Islet precursor cell (in vitro differentiated cells): ENCODE results near the gene NPAS2.

Experiments used
- DNase-seq: peaks from one replicate; pipeline ENCODE4 v3.0.0-alpha.2; 2018

Gene NPAS2

DNA sequence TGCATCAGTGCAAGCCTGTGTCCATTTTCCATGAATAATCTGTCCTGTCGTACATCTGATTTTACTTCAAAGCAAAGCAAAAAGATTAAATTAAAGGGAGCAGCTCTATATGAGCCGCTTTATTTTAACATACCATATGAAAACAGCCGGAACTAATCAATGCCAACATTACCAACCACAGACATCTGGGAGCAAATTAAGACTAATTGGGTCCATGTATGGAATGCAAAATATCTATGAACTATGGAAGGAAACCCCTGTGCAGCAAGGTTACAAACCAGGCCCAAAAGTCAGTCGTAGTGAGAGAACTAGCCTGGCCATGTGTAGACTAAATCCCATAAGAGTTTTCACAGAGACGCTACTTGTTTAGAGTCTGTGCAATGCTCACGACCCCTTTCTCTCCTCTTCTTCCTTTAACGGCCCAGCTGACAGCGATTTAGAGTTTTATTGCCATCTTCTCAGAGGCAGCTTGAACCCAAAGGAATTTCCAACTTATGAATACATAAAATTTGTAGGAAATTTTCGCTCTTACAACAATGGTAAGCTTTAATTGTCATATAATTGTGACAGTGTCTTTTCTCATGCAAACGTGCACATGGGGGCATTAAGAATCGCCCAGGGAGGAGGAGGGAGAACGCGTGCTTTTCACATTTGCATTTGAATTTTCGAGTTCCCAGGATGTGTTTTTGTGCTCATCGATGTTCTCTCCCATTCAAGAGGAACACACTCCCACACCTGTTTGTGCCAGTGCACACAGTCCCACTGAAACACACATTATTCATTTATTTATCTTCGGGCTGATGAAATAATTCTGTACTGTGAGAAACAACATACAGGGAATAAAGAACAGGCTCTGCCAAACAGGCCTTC is 129.2 kb downstream of the NPAS2 start:
- no peak for DNase-seq

DNA sequence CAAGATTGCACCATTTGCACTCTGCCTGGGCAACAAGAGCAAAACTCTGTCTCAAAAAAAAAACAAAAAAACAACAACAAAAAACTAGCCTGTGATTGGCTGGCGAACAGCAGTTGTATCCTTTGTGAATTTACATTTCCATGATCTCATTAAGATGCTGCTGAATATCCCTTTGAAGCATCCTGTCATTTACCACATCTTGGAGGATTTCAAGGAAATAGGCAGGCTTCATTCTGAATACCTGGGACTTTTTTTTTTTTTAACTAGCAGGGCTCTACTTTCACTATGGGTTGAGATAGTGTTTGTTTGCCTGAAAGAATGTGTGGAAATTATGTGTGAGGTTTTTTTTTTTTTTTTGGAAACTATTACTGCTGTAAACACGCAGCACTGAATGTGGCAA is 132.6 kb downstream of the NPAS2 start:
- no peak for DNase-seq

DNA sequence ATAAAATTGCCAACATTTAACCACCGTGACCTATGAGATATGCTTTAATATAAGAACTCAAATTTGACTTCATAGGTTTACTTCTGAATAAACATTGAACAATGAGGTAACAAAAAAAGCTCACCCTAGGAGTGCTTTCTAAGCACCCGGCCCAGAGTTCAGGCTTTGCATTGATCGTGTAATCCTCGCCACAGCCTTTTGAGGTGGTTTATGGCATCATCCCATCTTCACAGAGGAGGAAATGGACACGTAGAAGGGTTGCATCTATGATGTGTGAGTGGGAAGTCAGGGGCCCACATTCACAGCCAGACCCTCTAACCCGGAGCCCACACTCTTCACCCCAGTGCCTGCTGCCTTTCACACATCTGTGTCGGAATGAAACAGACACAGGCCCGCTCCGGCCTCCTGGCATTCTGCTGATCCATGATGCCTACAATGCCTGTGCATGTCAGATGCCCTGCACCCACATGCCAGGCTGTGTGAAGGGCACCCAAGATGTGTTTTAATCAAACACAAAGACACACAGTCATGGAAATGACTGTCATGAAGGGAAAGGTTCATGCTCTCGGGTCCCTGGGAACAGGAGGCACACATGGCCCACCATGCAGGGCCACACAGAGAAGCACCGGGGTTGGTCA is 133.6 kb downstream of the NPAS2 start:
- DNase-seq: no peak

DNA sequence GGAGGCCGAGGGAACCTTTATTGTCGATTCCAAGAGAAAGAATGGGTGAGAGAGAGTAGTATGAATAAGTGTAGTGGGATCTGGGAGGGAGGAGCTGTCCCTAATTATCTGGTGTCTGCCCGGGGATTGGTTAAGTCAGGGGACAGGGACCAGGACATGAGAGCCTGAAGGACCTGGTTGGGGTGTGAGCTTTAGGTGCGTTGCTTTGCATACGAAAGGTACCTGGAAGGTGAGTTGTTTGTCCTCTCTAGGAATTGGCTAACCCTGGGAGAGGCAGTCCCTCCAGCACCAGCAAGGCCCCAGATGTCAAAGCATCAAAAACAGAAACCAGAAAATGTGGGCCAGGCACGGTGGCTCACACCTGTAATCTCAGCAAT is 134.1 kb downstream of the NPAS2 start:
- DNase-seq: no peak

DNA sequence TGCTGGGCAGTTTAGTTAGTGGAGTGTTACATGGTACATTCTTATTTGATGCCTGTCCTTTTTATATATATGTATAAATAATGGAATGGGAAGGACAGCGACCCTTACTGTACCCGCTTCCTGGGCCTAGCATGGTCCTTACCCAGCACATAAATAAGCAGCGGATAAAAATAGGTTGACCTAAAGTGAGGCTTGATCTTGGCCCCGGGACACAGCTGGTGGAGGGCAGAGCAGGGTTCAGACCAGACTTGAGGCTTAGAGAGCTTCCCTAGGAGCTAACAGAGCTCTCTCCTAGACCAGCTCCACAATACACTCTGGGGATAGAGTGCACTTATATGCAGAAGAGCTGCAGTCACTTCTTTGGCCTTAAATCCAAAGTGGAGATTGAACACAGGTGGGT is 135.3 kb downstream of the NPAS2 start:
- DNase-seq: no peak

DNA sequence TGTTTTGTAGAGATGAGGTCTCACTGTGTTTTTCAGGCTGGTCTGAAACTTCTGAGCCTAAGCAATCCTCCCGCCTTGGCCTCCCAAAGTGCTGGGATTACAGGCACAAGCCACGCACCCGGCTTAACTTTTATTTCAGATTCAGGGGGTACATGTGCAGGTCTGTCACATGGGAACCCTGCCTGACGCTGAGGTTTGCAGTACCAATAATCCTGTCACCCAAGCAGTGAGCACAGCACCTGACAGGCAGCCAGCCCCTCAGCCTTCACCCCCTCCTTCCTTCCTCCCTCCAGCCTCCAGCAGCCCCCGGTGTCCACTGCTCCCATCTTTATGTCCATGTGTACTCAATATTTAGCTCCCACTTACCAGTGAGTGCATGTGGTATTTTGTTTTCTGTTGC is 136.1 kb downstream of the NPAS2 start:
- no peak for DNase-seq

DNA sequence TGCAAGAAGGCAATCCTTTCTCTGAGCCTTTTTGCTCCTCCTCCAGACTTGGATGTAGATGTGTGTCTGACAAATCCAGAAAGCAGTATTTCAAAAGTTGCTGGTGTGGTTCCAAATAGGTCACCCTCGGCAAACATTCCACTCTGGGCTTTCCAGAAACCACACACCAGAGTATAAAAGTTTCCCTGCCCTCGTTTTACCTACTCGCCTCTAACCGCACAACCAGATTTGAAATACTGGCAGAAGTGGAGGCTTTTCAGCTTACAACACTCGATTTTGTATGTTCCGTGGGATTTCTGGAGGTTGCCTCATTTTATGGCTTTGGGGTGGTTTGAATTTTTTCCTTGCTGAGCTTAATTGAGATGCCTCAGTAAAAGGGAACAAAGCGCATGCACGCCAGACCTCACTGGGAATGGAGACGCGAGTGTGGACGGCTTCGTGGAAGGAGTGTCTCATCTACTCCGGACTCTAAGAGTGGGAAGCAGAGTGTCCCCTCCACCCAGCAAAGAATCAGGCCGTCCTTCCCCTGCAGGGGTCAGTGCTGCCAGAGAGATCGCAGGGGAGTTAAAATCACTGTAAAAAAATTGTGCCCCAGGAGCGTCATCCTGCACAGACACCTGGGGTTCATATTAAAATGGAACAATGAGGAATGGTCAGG is 138.2 kb downstream of the NPAS2 start:
- no peak for DNase-seq

DNA sequence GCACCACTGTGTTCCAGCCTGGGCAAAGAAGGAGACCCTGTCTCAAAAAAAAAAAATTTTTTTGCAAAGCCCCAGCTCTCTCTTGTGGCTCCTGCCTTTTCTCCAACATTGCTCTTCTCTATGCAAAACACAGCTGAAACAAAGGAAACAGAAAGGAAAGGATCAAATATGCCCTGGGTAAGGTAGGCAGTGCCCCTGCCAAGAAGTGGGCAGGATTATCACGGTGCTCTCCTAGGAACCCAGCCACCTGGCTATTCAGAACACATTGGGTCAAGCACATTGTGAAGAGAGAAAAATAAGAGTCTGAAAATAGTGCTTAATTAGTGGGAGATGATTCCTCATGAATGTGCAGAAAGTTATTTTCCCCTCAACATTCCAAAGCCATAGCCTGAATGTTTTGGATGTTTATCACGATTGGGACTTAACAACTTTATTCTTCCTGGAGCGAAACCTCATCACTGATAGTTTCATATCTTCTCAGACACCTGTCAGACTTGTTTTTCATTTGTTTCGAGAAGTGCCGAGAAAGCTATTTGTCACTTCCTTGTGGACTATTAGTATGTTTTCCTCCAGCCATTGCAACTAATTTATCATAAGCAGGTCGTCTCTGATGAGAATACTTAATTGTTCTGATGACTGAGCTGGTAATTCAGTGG is 139.4 kb downstream of the NPAS2 start:
- DNase-seq: no peak

DNA sequence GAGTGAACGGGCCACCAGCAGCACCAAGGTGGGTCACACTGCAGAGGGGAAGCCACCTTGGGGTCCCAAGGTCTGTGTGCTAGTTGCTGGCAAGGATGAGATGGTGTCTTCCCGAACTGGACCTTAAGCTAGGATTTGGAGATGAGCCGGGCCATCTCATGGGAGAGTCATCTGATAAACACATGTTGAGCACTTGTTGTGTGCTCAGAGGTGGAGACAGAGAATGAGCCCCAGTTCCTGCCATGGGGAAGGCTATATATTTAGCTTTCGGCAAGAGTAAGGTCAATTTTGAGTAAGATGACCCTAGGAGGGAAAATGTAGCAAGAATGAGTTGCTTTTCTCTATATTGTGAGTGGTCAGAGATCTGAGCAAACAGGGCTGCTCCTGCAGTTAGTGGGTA is 140.7 kb downstream of the NPAS2 start:
- no peak for DNase-seq

DNA sequence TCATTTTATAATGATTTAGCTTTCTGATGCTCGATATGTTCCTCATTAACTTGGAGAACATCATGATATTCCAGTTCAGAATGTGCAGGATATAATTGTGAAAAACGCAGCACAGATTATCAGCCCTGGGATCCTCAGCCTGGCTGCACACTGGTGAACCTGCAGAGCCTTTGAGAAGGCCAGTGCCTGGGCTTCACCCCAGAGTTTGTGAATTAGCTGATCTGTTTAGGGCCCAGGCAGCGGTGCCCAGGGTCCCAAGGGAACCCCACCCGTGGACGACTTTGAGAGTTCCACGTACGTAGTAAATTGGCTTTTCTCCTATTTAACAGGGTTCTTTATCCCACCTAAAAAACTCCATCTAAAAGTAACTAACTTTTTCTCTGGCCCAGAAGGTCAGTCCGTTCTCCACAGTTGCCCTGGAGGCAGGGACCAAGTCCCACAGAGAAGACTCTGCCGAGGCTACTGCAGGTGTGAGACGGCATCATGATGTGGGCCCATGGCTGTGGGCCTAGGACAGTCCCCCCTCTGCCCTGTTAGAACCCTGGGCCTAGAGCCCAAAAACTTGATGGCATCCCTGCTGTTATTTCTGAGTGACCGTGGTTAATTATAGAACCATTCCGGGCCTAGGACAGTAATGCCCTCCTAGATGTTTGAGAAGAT is 142.6 kb downstream of the NPAS2 start:
- DNase-seq: no peak

DNA sequence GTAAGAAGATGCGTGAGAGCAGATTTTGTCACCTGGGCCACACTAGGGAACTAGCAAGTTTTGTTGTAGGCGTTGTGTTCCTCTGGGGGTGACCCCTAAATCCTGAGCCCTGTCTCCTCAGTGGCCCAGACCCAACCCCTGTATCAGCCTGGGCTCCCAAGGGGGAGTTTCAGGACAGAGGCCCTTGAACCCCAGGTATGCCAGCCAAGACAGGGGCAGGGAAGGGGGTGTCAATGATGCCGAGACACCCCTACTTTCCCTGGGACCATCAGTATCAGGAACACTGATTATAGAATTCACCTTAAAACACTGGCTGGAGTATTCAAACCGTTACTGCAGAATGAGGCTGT is 143.1 kb downstream of the NPAS2 start:
- no peak for DNase-seq

DNA sequence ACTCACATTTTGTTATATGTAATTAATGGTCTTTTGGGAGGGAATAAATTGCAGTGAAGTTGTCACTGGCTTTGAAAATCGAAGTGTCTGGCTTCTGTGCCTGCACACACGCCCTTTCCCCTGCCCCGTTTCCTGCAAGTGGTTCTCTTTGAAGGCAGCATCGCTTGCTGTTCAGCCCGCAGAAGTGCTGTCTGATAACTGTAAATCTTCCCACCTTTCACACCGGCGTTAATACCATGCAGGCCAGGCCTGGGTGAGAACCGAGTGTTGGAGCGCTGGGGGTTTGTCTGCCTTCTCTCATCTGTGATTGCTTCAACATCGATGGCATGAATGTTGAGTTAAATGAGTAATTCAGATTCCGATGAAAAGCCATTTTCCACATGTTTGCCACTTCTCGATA is 144.3 kb downstream of the NPAS2 start:
- DNase-seq: no peak

DNA sequence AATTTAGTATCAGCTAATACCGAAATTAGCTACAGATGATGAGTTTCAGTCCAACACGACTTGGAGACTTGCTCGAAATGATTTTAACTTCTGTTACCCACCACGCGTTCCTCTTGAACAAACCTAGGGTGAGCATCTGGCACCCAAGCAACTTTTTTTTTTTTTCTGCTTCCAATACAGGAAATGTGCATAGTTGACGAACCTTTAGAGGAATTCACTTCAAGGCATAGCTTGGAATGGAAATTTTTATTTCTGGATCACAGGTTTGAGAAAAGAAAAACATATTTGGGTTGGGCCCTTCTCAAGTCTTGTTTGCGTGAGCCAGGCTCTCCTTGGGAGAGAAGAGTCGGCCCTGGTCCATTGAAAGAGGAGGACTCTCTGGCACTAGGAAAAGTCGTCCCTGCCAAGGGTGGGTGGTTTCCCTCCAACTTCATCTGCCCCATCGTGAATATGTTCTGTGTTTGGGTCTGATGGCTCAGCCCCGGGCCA is 144.8 kb downstream of the NPAS2 start:
- DNase-seq: no peak

DNA sequence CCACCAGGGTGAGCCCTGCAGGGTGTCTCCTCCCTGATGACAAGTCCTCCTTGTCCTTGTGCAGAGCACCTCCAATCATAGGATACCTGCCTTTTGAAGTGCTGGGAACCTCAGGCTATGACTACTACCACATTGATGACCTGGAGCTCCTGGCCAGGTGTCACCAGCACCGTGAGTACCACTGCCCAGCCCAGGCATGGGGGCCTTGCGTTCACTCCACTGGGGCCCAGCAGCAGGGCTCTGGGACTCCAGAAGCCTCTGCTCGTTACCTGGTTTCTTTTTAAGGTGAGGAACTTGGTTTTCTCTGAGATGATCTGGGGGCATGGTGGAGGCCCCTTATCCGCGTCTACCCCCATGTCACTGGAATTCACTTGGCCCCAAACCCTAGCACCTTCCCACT is 145.7 kb downstream of the NPAS2 start:
- no peak for DNase-seq

DNA sequence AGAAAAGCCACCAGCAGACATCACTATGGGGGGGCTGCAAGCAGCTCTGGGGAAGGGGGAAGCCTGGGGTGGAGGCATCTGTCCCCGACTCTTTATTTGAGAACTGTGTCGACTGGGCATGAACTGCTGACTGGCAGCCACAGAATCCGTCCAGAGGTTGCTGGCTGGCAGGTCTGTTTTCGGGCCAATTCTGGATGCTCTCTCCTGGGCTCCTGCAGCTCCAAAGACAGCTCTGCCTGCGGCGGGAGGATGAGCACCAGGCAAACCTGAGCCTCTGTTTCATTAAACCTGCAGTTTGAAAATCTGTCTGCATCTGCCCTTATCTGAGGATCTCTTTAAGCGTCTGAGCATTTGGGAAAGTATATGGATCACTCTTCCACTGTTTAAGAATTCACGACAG is 147.8 kb downstream of the NPAS2 start:
- DNase-seq: no peak

DNA sequence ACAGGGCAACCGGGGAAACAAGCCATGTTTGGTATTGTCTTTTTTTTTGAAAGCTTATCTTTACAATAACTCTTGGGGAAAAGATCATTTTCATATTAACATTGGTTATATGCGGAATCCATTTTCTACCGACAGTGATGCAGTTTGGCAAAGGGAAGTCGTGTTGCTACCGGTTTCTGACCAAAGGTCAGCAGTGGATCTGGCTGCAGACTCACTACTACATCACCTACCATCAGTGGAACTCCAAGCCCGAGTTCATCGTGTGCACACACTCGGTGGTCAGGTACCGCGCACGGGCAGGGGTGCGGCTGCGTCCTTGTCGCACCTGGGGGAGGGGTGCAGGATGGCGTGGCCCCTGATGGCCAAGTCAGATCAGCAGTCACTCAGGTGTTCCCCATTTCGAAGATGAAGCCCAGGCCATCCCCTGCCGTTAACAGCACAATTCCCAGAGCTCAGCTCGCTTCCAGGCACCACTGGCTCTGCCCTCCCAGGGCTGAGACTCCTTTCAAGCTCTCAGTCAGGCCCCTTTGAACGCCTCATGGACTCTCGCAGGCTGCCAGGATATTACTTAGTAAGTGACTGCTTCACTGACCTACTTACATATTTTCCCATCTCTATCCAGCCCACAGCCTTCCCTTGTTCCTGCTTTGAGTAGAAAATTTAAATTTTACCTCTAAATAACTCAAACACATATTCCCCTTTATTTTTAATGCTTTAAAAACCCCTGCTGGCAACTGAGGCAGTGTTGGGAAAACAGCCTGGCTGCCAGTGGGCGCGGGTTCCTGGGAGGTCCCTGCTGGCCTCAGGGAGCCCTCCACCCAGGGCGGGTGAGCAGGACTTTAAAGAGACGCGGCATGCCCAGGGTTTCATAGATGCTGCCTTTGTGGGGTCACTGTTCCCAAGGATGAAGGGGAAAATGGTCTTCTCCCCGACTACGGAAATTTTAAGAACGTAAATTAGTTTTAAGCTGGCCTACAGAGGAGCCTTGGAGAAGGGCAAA is 148.5 kb downstream of the NPAS2 start:
- no peak for DNase-seq

DNA sequence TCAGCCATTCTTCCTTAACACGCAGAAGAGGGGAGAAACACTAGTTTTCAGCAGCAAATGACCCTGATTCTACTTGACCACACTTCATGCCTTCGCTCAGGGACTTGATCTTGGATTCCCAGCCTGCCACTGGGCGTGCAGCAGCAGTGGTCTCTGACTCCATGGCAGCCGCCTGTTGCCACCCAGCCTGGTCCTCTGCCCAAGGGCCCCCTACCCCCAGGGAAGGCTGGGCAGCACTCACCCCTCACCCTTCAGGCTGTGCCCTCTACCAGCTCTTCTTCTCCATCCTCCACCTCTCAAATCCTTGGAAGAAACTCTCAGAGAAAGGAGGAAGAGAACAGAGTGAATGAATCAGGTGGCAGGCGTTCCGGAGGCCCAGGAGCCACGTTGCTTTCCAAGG is 150.1 kb downstream of the NPAS2 start:
- no peak for DNase-seq

DNA sequence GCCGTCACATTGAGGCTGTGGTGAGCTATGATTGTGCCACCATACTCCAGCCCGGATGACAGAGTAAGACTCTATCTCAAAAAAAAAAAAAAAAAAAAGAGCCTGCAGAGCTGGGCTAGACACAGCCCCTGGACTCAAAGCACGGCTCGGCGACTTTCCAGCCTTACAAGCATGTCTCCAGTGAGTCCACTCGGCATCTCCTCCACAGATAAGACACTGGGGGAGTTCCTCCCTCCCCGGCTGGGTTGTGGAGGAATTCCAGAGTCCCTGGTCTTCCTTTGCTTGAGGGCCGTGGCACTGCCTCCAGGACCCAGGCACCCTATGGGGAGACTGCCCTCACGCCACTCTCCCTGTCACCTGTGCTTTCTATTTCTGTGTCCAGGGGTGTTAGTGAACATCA is 151.3 kb downstream of the NPAS2 start:
- DNase-seq: no peak

DNA sequence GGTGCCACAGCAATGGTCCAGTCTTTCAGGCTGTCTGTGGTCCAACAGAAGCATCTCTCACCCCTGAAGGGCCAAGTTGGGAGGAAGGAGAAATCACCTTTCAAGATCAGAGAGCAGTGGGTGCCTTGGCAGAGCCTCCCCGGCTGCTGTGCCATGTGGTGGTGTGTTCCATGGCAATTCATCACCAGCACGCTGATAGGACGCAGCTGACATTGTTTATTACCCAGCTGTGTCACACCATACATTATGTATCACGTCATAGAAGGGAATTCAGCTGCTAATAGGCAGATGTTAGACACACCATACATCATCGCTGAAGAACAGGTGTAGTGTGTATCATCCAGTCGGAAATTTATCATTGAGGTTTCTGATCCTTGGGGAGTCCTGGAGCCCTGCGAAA is 152.5 kb downstream of the NPAS2 start:
- no peak for DNase-seq

DNA sequence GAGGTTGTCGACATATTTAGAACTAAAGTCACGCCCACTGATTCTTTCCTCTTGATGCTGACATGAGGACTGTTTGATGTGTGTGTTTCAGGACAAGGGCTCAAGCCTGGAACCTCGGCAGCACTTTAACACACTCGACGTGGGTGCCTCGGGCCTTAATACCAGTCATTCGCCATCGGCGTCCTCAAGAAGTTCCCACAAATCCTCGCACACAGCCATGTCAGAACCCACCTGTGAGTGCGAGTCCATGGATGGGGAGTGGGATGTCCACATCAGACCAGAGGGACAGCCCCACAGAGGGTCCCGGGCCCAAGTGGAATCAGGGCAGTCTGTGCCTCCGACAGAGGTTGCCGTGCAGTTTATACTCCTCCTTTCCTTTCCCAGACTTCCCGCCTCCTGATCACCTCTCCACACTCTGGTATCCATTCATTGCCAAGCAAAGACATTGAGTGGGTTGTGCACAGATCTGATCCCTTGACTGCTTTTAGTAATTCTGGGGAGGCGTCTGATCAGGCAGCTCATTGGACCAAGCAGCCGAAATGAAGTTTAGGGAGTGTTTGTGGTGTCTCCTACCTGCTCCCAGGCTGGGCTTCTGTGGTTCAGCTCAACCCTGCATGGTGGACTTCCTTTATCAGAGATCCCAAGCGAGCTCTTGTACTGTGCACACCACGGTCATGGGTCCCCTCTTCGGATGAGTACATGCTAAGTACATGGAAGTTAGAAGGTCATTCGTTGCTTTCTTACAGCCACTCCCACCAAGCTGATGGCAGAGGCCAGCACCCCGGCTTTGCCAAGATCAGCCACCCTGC is 155.0 kb downstream of the NPAS2 start:
- no peak for DNase-seq

DNA sequence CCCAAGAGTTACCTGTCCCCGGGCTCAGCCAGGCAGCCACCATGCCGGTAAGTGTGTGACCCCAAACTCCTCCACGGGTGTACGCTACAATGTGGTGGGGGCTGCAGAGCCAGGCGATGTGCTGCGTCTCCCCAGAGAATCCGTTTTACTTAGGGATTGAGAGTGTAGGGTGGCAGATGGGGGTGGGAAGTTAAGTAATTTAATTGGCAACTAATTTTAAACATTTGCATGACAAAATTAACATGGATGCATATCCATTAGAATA is 155.5 kb downstream of the NPAS2 start:
- no peak for DNase-seq
